IPS-NIHi7 (cell line): Measurements from ENCODE around the gene UQCC2.

ENCODE experiments used
- DNase-seq: peaks from one replicate; pipeline ENCODE4 v3.0.0; 2012; ENCODE audit warnings: mixed read lengths; ENCODE audit errors: extremely low spot score

The UQCC2 gene

GRCh38 chr6:33707771-33708170, 3.7 kb downstream of the UQCC2 start:
- DNase-seq, result no peak

GRCh38 chr6:33705955-33706725, 5.4 kb downstream of the UQCC2 start:
- DNase-seq, result no peak

GRCh38 chr6:33705268-33705885, 6.1 kb downstream of the UQCC2 start:
- DNase-seq, result no peak

GRCh38 chr6:33704215-33705066, 7.1 kb downstream of the UQCC2 start:
- DNase-seq, result no peak

GRCh38 chr6:33702345-33702977, 9.0 kb downstream of the UQCC2 start:
- peak; percentile 48 for DNase-seq

GRCh38 chr6:33700391-33701050, 11.0 kb downstream of the UQCC2 start:
- DNase-seq, result peak; percentile 89

GRCh38 chr6:33699739-33700138, 11.8 kb downstream of the UQCC2 start:
- DNase-seq, result no peak

- DNase-seq, result no peak
Observed at GRCh38 chr6:33699131-33699530, 12.4 kb downstream of the UQCC2 start.

- DNase-seq, result no peak
Observed at GRCh38 chr6:33698494-33698893, 13.0 kb downstream of the UQCC2 start.

GRCh38 chr6:33697845-33698244, 13.7 kb downstream of the UQCC2 start:
- DNase-seq, result no peak

GRCh38 chr6:33696548-33697518, 14.7 kb downstream of the UQCC2 start:
- DNase-seq, result peak; percentile 34

GRCh38 chr6:33696076-33696475, 15.4 kb downstream of the UQCC2 start:
- DNase-seq, result no peak

- DNase-seq, result no peak
Observed at GRCh38 chr6:33695451-33695887, 16.0 kb downstream of the UQCC2 start.

- DNase-seq, result no peak
Observed at GRCh38 chr6:33694977-33695376, 16.5 kb downstream of the UQCC2 start.

- peak; percentile 24 for DNase-seq
Observed at GRCh38 chr6:33694401-33694931, 17.0 kb downstream of the UQCC2 start.

GRCh38 chr6:33693186-33694105, 18.1 kb downstream of the UQCC2 start:
- no peak for DNase-seq

- DNase-seq, result no peak
Observed at GRCh38 chr6:33692760-33693158, 18.7 kb downstream of the UQCC2 start.

GRCh38 chr6:33692078-33692759, 19.3 kb downstream of the UQCC2 start:
- DNase-seq, result peak; percentile 79
